22Rv1 (cell line): ENCODE data around the gene TSPAN5.

Experiments
- H3K27ac ChIP-seq: fragments of 450-650 bp; 2 replicates; pipeline ENCODE4 v1.5.1; 2017
- ZFX ChIP-seq: fragments of 450-650 bp; IDR thresholded peaks from 2 replicates; pipeline ENCODE4 v1.6.1; 2017; ENCODE audit warnings: antibody characterized with exemption, borderline replicate concordance
- TF ChIP-seq, protein P1 (sequence below): fragments of 450-650 bp; IDR thresholded peaks from 2 replicates; pipeline ENCODE4 v1.5.1; 2017; ENCODE audit warnings: mild to moderate bottlenecking

Gene TSPAN5

DNA sequence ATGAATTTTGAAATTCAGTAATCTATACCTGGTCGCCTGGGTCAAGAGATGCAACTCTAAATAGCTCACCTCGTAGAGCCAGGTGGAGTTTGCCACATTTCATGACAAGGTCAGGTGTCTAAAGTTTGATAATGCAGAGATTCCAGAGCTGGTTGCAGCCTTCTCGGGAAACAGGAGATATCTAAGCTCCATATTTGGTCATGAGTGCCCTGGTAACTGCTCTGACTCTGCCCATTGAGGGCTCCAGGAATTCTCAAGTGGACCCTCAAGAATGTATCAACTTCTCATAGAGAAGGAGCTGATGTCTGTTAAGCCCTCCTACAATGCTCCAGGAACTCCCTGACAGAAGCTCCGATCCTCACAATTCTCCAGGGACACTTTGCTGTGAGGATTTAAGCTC, 33.2 kb upstream of the TSPAN5 start:
- H3K27ac ChIP-seq, result no peak overlapping the region
- no peak for TF ChIP-seq ZFX
- TF ChIP-seq, protein P1, sequence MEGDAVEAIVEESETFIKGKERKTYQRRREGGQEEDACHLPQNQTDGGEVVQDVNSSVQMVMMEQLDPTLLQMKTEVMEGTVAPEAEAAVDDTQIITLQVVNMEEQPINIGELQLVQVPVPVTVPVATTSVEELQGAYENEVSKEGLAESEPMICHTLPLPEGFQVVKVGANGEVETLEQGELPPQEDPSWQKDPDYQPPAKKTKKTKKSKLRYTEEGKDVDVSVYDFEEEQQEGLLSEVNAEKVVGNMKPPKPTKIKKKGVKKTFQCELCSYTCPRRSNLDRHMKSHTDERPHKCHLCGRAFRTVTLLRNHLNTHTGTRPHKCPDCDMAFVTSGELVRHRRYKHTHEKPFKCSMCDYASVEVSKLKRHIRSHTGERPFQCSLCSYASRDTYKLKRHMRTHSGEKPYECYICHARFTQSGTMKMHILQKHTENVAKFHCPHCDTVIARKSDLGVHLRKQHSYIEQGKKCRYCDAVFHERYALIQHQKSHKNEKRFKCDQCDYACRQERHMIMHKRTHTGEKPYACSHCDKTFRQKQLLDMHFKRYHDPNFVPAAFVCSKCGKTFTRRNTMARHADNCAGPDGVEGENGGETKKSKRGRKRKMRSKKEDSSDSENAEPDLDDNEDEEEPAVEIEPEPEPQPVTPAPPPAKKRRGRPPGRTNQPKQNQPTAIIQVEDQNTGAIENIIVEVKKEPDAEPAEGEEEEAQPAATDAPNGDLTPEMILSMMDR, result no peak

DNA sequence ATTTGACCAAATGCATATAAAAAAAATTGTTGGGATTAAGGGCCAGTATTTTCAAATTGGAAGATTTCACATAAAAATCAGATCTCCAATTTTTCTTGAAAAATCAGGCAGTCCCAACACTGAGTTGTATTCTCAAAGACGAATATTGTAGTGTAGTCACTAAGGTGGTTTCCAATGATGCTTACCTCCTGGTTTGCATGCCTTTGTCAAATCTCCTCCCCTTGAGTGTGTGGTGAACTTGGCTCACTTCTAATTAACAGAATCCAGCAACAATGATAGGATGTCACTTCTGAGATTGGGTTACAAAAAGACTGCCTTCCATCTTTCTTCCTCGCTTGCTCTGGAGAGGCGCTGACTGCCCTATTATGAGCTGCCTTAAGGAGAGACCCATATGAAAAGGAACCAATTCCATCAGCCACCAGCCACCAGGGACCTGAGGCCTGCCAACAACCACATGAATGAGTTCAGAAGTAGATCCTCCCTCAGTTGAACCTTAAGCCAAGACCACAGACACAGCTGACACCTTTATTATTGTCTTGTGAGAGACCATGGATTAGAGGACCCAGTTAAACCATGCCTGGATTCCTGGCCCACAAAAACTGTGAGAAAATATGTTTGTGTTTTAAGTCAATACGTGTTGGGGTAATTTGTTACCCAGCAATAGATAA, 31.2 kb upstream of the TSPAN5 start:
- TF ChIP-seq, protein P1, result no peak
- TF ChIP-seq ZFX, result no peak
- no peak overlapping the region for H3K27ac ChIP-seq

DNA sequence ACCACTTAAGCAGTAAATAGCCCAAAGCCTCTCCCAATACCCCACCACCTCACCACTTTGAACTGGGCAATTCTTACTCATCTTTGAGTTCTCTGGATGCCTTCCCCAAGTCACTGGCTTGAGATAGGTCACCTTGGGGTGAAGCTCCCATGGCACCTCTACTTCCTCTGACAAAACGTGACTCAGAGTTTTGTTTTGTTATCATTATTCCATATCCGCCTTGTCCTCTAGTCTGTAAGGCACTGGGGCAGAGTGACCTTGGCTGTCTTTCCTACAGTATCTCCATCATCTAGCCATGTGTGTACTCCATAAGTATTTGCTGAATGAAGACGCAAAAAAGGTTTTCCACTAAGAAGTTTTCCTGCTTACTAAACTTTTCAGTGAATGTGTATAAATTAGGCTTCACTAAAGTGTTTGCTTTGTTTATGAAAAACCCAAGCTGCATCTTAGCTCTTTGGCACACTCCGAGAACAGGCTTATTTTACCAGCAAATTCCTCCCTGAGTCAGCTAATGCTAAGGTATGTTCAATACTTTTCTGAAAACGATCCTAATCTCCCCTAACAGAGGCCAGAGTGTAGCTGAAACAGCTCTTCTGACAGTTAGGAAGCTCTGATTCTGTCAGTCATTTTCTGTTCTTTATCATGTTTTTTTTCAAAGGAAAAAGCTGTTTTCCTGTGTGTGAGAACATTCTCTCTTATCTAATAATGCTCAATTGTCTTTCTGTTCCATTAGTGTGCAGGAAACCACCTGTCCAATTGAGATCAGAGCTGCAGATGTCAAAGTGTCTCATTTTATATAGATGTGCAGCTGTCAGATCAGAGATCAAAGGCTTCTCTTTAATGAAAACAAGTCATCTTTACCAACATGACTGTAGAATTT, 30.2 kb upstream of the TSPAN5 start:
- TF ChIP-seq, protein P1, result no peak
- no peak for TF ChIP-seq ZFX
- H3K27ac ChIP-seq, result no peak overlapping the region

DNA sequence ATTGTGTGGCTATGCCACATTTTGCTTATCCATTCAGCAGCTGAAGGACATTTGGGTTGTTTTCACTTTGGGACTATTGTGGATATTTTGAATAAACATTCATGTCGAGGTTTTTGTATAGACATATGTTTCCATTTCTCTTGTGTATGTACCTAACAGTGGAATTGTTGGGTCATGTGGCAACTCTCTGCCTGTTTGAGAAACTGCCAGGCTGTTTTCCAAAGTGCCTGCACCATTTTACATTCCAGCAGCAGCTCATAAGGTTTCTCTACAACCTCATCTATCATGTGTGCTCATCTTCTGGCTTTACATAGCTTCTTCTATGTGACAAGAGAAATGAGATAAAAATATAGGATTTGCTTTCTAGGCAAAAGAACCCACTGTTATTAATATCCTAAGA, 29.5 kb upstream of the TSPAN5 start:
- TF ChIP-seq, protein P1, result no peak
- no peak for TF ChIP-seq ZFX
- no peak overlapping the region for H3K27ac ChIP-seq

DNA sequence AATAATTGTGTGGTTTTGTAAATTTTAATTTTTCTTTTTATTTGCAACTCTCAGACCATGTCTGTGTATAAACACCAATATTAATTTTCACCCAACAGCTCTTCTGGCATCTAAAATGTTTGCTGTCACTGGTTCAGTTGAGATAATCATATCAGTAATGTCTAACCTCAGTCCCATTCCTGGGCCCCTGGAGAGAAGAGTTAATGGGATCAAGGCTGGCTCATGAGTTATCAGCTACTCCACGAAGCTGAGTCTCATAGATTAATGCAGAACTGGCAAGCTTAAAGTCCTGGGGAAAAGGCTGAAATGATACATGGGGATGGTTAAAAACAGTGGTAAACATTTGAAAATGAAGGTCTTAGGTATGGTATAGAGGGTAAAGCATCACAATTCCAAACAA, 28.4 kb upstream of the TSPAN5 start:
- no peak for TF ChIP-seq ZFX
- TF ChIP-seq, protein P1, result no peak
- H3K27ac ChIP-seq, result no peak overlapping the region

DNA sequence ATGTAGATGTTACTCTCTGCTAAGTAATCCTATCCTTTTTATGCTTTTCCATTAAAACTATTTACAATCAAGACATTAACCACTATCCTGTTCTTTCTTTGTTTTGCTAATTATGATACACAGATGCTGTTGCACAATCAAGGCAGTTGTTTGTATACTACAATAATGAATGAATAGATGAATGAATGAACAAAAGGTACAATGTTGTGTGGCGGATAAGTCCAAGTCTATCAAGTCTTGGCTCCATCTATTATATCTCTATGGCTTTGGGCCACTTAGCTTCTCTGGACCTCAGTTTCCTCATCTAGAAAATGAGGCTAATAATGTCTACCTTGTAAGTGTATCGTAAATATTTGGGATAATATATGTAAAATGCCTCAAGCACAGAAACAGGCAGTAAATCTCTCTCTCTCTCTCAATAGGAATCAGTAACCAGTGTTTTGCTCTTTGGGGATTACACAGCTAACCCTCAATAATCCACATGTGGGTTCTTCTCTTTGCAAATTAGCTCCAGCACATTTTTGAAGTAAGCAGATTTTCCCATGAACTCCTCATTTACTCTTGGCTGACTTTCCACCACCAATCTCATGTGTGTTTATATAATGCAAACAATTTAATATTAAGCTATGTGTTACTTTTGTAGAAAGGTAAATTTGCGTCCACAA, 27.8 kb upstream of the TSPAN5 start:
- no peak for TF ChIP-seq ZFX
- TF ChIP-seq, protein P1, result no peak
- peak overlapping the region; percentile 32 for H3K27ac ChIP-seq
